A549 (cell line): ENCODE results near the gene MAVS.

Experiments
- CTCF ChIP-seq: fragments of >200 bp; sonication (Bioruptor Twin); formaldehyde crosslinking; IDR thresholded peaks from 3 replicates; pipeline ENCODE4 v1.5.1; 2016
- EP300 ChIP-seq, 2 experiments: fragments of >200 bp; sonication (Bioruptor Twin); formaldehyde crosslinking; IDR thresholded peaks; 2 replicates in 1 of 2; 3 replicates in 1 of 2; pipeline ENCODE4 v1.6.1; 2016 to 2017
- ESRRA ChIP-seq: fragments of 150-350 bp; IDR thresholded peaks from 2 replicates; pipeline ENCODE4 v1.6.1; 2014; ENCODE audit warnings: mild to moderate bottlenecking, low read length, borderline replicate concordance
- HOXA7 ChIP-seq: fragments of 250-450 bp; sonication (Bioruptor Pico); IDR thresholded peaks from 2 replicates; pipeline ENCODE4 v1.5.0; 2020; ENCODE audit warnings: mild to moderate bottlenecking, moderate library complexity
- HOXB13 ChIP-seq: fragments of 250-450 bp; sonication (Bioruptor Pico); IDR thresholded peaks from 2 replicates; pipeline ENCODE4 v1.5.0; 2020; ENCODE audit warnings: low read depth, mild to moderate bottlenecking, moderate library complexity
- KDM1A ChIP-seq: fragments of 200-600 bp; sonication (generic); IDR thresholded peaks from 2 replicates; pipeline ENCODE4 v1.6.1; 2016; ENCODE audit warnings: low read depth, mild to moderate bottlenecking
- POLR2A ChIP-seq: IDR thresholded peaks from 2 replicates; pipeline ENCODE4 v1.6.1; 2012; ENCODE audit warnings: mild to moderate bottlenecking, low read length
- RAD21 ChIP-seq, 2 experiments: fragments of >200 bp in 1 of 2; sonication (Bioruptor Twin) in 1 of 2; formaldehyde crosslinking in 1 of 2; IDR thresholded peaks in 1 of 2; conservative IDR thresholded peaks in 1 of 2; 2 replicates in 1 of 2; 3 replicates in 1 of 2; pipeline ENCODE4 v1.6.1; 2012 to 2018; ENCODE audit warnings: inconsistent platforms in 1 of 2
- RCOR1 ChIP-seq: fragments of 150-350 bp; IDR thresholded peaks from 2 replicates; pipeline ENCODE4 v1.6.1; 2014; ENCODE audit warnings: antibody characterized with exemption, low read length, low read depth
- RFX5 ChIP-seq: fragments of 450-650 bp; IDR thresholded peaks from 2 replicates; pipeline ENCODE4 v1.7.1; 2014; ENCODE audit warnings: antibody characterized with exemption, mild to moderate bottlenecking, moderate library complexity
- TP53 ChIP-seq: fragments of 250-450 bp; sonication (Bioruptor Pico); IDR thresholded peaks from 2 replicates; pipeline ENCODE4 v1.5.0; 2021; ENCODE audit warnings: mild to moderate bottlenecking, moderate library complexity
- TF ChIP-seq, protein P1 (sequence below): IDR thresholded peaks from 2 replicates; pipeline ENCODE4 v1.6.1; 2012
- TF ChIP-seq, protein P2 (sequence below): IDR thresholded peaks from 2 replicates; pipeline ENCODE4 v1.6.1; 2012

DNA sequence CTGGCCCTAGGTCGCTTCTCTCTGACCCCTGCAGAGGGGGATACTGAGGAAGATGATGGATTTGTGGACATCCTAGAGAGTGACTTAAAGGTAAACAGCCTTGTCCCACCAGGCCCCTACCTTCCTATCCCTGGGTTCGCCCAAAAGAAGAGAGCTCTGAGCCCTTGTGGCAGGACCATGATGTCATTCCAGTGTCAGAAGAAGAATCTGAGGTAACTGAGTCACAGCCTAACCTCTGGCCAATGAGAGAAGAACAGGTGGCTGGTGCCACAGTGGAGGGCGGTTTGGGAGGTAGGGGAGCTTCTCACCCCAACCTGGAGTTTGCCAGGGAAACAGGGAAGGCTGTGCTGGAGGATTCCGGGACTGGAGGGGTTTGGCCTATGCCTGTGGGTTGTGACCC, 45.3 kb upstream of the MAVS start:
- TF ChIP-seq CTCF (no peak), EP300 (IDR thresholded peaks at IDR 0.05) (no peak), POLR2A (no peak), HOXA7 (CRISPR knock-in tag) (no peak), HOXB13 (CRISPR knock-in tag) (no peak), RAD21 (conservative IDR thresholded peaks at IDR 0.05 in 1 of 2, IDR thresholded peaks at IDR 0.05 in 1 of 2) (no peak), RFX5 (no peak), TP53 (CRISPR knock-in tag) (no peak), ESRRA (no peak), RCOR1 (no peak), KDM1A (no peak)
- TF ChIP-seq, protein P1, sequence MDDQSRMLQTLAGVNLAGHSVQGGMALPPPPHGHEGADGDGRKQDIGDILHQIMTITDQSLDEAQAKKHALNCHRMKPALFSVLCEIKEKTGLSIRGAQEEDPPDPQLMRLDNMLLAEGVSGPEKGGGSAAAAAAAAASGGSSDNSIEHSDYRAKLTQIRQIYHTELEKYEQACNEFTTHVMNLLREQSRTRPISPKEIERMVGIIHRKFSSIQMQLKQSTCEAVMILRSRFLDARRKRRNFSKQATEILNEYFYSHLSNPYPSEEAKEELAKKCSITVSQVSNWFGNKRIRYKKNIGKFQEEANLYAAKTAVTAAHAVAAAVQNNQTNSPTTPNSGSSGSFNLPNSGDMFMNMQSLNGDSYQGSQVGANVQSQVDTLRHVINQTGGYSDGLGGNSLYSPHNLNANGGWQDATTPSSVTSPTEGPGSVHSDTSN: no peak
- TF ChIP-seq, protein P2, sequence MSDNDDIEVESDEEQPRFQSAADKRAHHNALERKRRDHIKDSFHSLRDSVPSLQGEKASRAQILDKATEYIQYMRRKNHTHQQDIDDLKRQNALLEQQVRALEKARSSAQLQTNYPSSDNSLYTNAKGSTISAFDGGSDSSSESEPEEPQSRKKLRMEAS: no peak
